ENCODE results near the gene RAX2. TPM values are rescaled to one million over a fixed set of nuclear protein-coding genes. Genes with fewer than 3 reads are reported as not detected.
A peak's percentile ranks its signal among the peaks of the same experiment; 100 is the strongest.

Gene RAX2
- polyA plus RNA-seq, 4 donors, result 0.06 TPM; not detected in 3

GRCh38 chr19:3803114-3803888 lies 31.3 kb upstream of the RAX2 start:
- DNase-seq (ENCODE audit: low read depth in 4 of 4, low spot score in 2 of 4), result no peak

- DNase-seq (ENCODE audit: low read depth in 4 of 4, low spot score in 2 of 4), result peak in 1 of 4 donors; percentile 32
These were observed 29.5 kb upstream of the RAX2 start for GRCh38 chr19:3801412-3802096.

- no peak for DNase-seq (ENCODE audit: low read depth in 4 of 4, low spot score in 2 of 4)
These were observed 29.0 kb upstream of the RAX2 start for GRCh38 chr19:3800996-3801395.

- DNase-seq (ENCODE audit: low read depth in 4 of 4, low spot score in 2 of 4), result no peak
These were observed 26.1 kb upstream of the RAX2 start for GRCh38 chr19:3798137-3798536.

- DNase-seq (ENCODE audit: low read depth in 4 of 4, low spot score in 2 of 4), result no peak
These were observed 24.3 kb upstream of the RAX2 start for GRCh38 chr19:3796358-3796757.

GRCh38 chr19:3793799-3794198 lies 21.8 kb upstream of the RAX2 start:
- no peak for DNase-seq (ENCODE audit: low read depth in 4 of 4, low spot score in 2 of 4)

- no peak for DNase-seq (ENCODE audit: low read depth in 4 of 4, low spot score in 2 of 4)
These were observed 20.1 kb upstream of the RAX2 start for GRCh38 chr19:3792114-3792513.

- no peak for DNase-seq (ENCODE audit: low read depth in 4 of 4, low spot score in 2 of 4)
These were observed 18.9 kb upstream of the RAX2 start for GRCh38 chr19:3790941-3791340.

GRCh38 chr19:3790209-3790734 lies 18.2 kb upstream of the RAX2 start:
- no peak for DNase-seq (ENCODE audit: low read depth in 4 of 4, low spot score in 2 of 4)

- DNase-seq (ENCODE audit: low read depth in 4 of 4, low spot score in 2 of 4), result no peak
These were observed 17.2 kb upstream of the RAX2 start for GRCh38 chr19:3788996-3789778.

- no peak for DNase-seq (ENCODE audit: low read depth in 4 of 4, low spot score in 2 of 4)
These were observed 14.2 kb upstream of the RAX2 start, which contains the start of gene MATK for GRCh38 chr19:3785938-3786824. Gene MATK (minus strand): TSS chr19:3786381. CDS start chr19:3785135, 1,246 bp downstream.

GRCh38 chr19:3785451-3785937 lies 13.5 kb upstream of the RAX2 start:
- DNase-seq (ENCODE audit: low read depth in 4 of 4, low spot score in 2 of 4), result no peak

- DNase-seq (ENCODE audit: low read depth in 4 of 4, low spot score in 2 of 4), result no peak
These were observed 12.8 kb upstream of the RAX2 start for GRCh38 chr19:3784607-3785450.

GRCh38 chr19:3783660-3784584 lies 11.9 kb upstream of the RAX2 start:
- DNase-seq (ENCODE audit: low read depth in 4 of 4, low spot score in 2 of 4), result no peak

- DNase-seq (ENCODE audit: low read depth in 4 of 4, low spot score in 2 of 4), result no peak
These were observed 10.9 kb upstream of the RAX2 start for GRCh38 chr19:3782903-3783302.

- no peak for DNase-seq (ENCODE audit: low read depth in 4 of 4, low spot score in 2 of 4)
These were observed 10.3 kb upstream of the RAX2 start for GRCh38 chr19:3782330-3782729.

- no peak for DNase-seq (ENCODE audit: low read depth in 4 of 4, low spot score in 2 of 4)
These were observed 9.6 kb upstream of the RAX2 start for GRCh38 chr19:3781603-3782002.

- DNase-seq (ENCODE audit: low read depth in 4 of 4, low spot score in 2 of 4), result no peak
These were observed 8.8 kb upstream of the RAX2 start for GRCh38 chr19:3780786-3781304.
